ENCODE data around the gene DNAJB2. TPM values are rescaled to one million over a fixed set of nuclear protein-coding genes. Genes with fewer than 3 reads are reported as not detected.

The DNAJB2 gene
- total RNA-seq, 3 donors from 2014 or later (not counting 1 experiment from before 2014, with no cell fraction given) = 70.3 to 108 (median 98.3) TPM

GRCh38 chr2:219272995-219273394 lies 6.2 kb upstream of the DNAJB2 start:
- peaks cover 6% of the 10 kb centered on the region for H3K4me1 ChIP-seq (ENCODE audit: control insufficient read depth, insufficient read depth, low read length)
- H3K4me1 Mint-ChIP-seq = peaks cover 9% of the 10 kb centered on the region in 2 donors
- H3K27ac Mint-ChIP-seq = no peak overlapping the region
- TF ChIP-seq, protein P1, sequence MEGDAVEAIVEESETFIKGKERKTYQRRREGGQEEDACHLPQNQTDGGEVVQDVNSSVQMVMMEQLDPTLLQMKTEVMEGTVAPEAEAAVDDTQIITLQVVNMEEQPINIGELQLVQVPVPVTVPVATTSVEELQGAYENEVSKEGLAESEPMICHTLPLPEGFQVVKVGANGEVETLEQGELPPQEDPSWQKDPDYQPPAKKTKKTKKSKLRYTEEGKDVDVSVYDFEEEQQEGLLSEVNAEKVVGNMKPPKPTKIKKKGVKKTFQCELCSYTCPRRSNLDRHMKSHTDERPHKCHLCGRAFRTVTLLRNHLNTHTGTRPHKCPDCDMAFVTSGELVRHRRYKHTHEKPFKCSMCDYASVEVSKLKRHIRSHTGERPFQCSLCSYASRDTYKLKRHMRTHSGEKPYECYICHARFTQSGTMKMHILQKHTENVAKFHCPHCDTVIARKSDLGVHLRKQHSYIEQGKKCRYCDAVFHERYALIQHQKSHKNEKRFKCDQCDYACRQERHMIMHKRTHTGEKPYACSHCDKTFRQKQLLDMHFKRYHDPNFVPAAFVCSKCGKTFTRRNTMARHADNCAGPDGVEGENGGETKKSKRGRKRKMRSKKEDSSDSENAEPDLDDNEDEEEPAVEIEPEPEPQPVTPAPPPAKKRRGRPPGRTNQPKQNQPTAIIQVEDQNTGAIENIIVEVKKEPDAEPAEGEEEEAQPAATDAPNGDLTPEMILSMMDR (IDR thresholded peaks at IDR 0.05) = no peak
- intact Hi-C loops (cut with micrococcal nuclease) = no loop called here
- DNase-seq = no peak
- H3K27me3 ChIP-seq (ENCODE audit: control insufficient read depth, insufficient read depth, low read length) = no peaks in the 10 kb centered on the region
- H3K36me3 ChIP-seq (ENCODE audit: control insufficient read depth, insufficient read depth, low read length) = no peaks in the 10 kb centered on the region
- H3K4me3 ChIP-seq (ENCODE audit: low read length) = no peak overlapping the region
- 89% methylated on average over 2 of the region's 2 CpGs for WGBS (ENCODE audit: insufficient coverage)
- H3K27me3 Mint-ChIP-seq (ENCODE audit: low read depth in 2 of 2) = peaks cover 0 to 5% of the 10 kb centered on the region in 2 donors
- no peak for ATAC-seq
- no peak overlapping the region for H3K4me3 Mint-ChIP-seq
- no peaks in the 10 kb centered on the region for H3K36me3 Mint-ChIP-seq
- no peaks in the 10 kb centered on the region for H3K9me3 Mint-ChIP-seq
- H3K27ac ChIP-seq (ENCODE audit: low read length) = no peak overlapping the region
- no peaks in the 10 kb centered on the region for H3K9me3 ChIP-seq (ENCODE audit: control insufficient read depth, insufficient read depth, low read length)

- H3K4me3 Mint-ChIP-seq = no peak overlapping the region
- 89% methylated on average over 3 of the region's 3 CpGs for WGBS (ENCODE audit: insufficient coverage)
Observed at GRCh38 chr2:219273937-219274336, 5.2 kb upstream of the DNAJB2 start.

GRCh38 chr2:219274361-219274921 lies 4.7 kb upstream of the DNAJB2 start:
- H3K36me3 ChIP-seq (ENCODE audit: control insufficient read depth, insufficient read depth, low read length) = no peaks in the 10 kb centered on the region
- Mint-ChIP-seq H3K9me3 (no peaks in the 10 kb centered on the region), H3K4me3 (no peak overlapping the region), H3K27ac (no peak overlapping the region), H3K27me3 (ENCODE audit: low read depth in 2 of 2) (peaks cover 0 to 5% of the 10 kb centered on the region in 2 donors), H3K4me1 (peaks cover 19 to 20% of the 10 kb centered on the region in 2 donors), H3K36me3 (no peaks in the 10 kb centered on the region)
- WGBS (ENCODE audit: insufficient coverage) = 88% methylated on average over 6 of the region's 6 CpGs
- no peak overlapping the region for H3K27ac ChIP-seq (ENCODE audit: low read length)
- H3K9me3 ChIP-seq (ENCODE audit: control insufficient read depth, insufficient read depth, low read length) = no peaks in the 10 kb centered on the region
- DNase-seq (no peak), ATAC-seq (no peak)
- peaks cover 17% of the 10 kb centered on the region for H3K4me1 ChIP-seq (ENCODE audit: control insufficient read depth, insufficient read depth, low read length)
- H3K4me3 ChIP-seq (ENCODE audit: low read length) = no peak overlapping the region
- TF ChIP-seq, protein P1 (IDR thresholded peaks at IDR 0.05) = no peak
- H3K27me3 ChIP-seq (ENCODE audit: control insufficient read depth, insufficient read depth, low read length) = no peaks in the 10 kb centered on the region
- intact Hi-C loops (cut with micrococcal nuclease) = no loop called here

More at GRCh38 chr2:219273937-219274336, 5.2 kb upstream of the DNAJB2 start:
- no peak for DNase-seq
- no peak overlapping the region for H3K27ac Mint-ChIP-seq
- TF ChIP-seq, protein P1 (IDR thresholded peaks at IDR 0.05) = no peak
- no peaks in the 10 kb centered on the region for H3K9me3 Mint-ChIP-seq
- no peak for ATAC-seq
- no peaks in the 10 kb centered on the region for H3K27me3 ChIP-seq (ENCODE audit: control insufficient read depth, insufficient read depth, low read length)
- intact Hi-C loops (cut with micrococcal nuclease) = no loop called here
- H3K27me3 Mint-ChIP-seq (ENCODE audit: low read depth in 2 of 2) = peaks cover 0 to 5% of the 10 kb centered on the region in 2 donors
- no peaks in the 10 kb centered on the region for H3K36me3 ChIP-seq (ENCODE audit: control insufficient read depth, insufficient read depth, low read length)
- peaks cover 16% of the 10 kb centered on the region for H3K4me1 ChIP-seq (ENCODE audit: control insufficient read depth, insufficient read depth, low read length)
- H3K4me3 ChIP-seq (ENCODE audit: low read length) = no peak overlapping the region
- H3K9me3 ChIP-seq (ENCODE audit: control insufficient read depth, insufficient read depth, low read length) = no peaks in the 10 kb centered on the region
- no peak overlapping the region for H3K27ac ChIP-seq (ENCODE audit: low read length)
- H3K4me1 Mint-ChIP-seq = peaks cover 18% of the 10 kb centered on the region in 2 donors
- no peaks in the 10 kb centered on the region for H3K36me3 Mint-ChIP-seq
